ENCODE results near the gene IGF1R.

Gene IGF1R

GRCh38 chr15:98842192-98842972, 194.0 kb downstream of the IGF1R start:
- no peak for DNase-seq

GRCh38 chr15:98842973-98843285, 194.6 kb downstream of the IGF1R start:
- DNase-seq = no peak

GRCh38 chr15:98843844-98844243, 195.5 kb downstream of the IGF1R start:
- no peak for DNase-seq

GRCh38 chr15:98844261-98844660, 195.9 kb downstream of the IGF1R start:
- DNase-seq = no peak

- DNase-seq = no peak
These were observed 197.0 kb downstream of the IGF1R start for GRCh38 chr15:98845138-98845884.

- peak; percentile 63 for DNase-seq
These were observed 202.7 kb downstream of the IGF1R start for GRCh38 chr15:98850961-98851572.

- DNase-seq = peak; percentile 90
These were observed 204.8 kb downstream of the IGF1R start for GRCh38 chr15:98853161-98853560.

GRCh38 chr15:98853617-98854420, 205.5 kb downstream of the IGF1R start:
- DNase-seq = peak; percentile 31

GRCh38 chr15:98854496-98854895, 206.2 kb downstream of the IGF1R start:
- no peak for DNase-seq

GRCh38 chr15:98855067-98855814, 206.9 kb downstream of the IGF1R start:
- DNase-seq = no peak

GRCh38 chr15:98855815-98856531, 207.6 kb downstream of the IGF1R start:
- DNase-seq = no peak

- DNase-seq = peak; percentile 86
These were observed 208.2 kb downstream of the IGF1R start for GRCh38 chr15:98856532-98856907.

- no peak for DNase-seq
These were observed 210.3 kb downstream of the IGF1R start for GRCh38 chr15:98858610-98859023.

GRCh38 chr15:98859149-98859548, 210.8 kb downstream of the IGF1R start:
- DNase-seq = no peak

- DNase-seq = peak; percentile 37
These were observed 212.1 kb downstream of the IGF1R start for GRCh38 chr15:98860281-98861041.

- no peak for DNase-seq
These were observed 212.8 kb downstream of the IGF1R start for GRCh38 chr15:98861188-98861587.

GRCh38 chr15:98863983-98864382, 215.6 kb downstream of the IGF1R start:
- no peak for DNase-seq

GRCh38 chr15:98865397-98866339, 217.3 kb downstream of the IGF1R start:
- peak; percentile 77 for DNase-seq

GRCh38 chr15:98866511-98866910, 218.2 kb downstream of the IGF1R start:
- peak; percentile 68 for DNase-seq

GRCh38 chr15:98868564-98868963, 220.2 kb downstream of the IGF1R start:
- DNase-seq = no peak

Measured in EL (cell line).